Measurements from ENCODE around the gene IFI35. TPM values are rescaled to one million over a fixed set of nuclear protein-coding genes. Genes with fewer than 3 reads are reported as not detected.
A peak's percentile ranks its signal among the peaks of the same experiment; 100 is the strongest.

Gene IFI35
- total and polyA plus RNA-seq, 9 donors, result 13.0 to 39.7 (median 29.7) TPM

DNA sequence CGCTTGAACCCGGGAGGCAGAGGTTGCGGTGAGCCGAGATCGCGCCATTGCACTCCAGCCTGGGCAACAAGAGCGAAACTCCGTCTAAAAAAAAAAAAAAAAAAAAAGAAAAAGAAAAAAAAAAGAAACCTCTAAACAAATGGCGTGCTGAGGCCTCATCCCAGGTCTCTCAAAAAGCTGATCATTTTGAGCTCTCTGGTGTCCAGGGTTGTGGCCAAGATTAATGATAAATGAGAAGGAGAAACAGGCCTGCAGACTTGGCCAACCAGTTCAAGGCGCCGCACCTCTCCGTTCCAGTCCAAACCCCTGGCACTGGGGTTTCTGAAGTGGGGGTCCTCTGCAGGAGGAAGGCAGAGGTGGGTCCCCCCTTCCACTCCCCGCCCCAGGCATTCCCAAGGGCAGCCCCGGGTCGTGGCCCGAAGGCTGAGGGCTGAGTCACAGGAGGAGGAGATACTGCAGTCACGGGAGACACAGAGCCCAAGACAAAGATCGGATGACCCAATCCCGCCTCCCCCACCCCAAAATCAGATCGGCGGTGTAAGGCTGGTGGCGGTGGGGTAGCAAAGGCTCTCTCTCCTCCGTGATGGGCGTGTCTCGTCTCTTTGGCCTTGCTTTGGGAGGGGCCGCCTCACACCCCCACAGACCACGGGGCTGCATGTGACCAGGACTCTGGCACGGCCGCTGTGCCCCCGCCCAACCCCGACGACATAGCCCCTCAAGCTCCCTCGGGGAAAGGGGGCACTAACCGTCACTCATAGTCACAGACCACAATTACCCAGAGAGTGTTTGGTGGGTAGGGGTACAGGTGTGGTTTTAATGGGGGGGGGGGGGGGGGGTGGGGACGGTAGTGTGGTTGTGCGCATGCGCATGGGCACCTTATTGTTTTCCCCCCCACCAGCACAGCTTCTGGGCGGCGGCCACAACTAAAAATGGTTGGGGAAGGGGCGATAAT lies 14.5 kb downstream of the IFI35 start:
- Histone ChIP-seq H3K9me3 (no peaks in the 10 kb centered on the region), H3K27me3 (no peaks in the 10 kb centered on the region), H3K27ac (peak overlapping the region; percentile 90 to 92), H3K36me3 (no peaks in the 10 kb centered on the region), H3K4me1 (ENCODE audit: insufficient read depth) (peaks cover 14% of the 10 kb centered on the region), H3K4me3 (peak overlapping the region; percentile 81)
- intact Hi-C loops (cut with DNase I), result loop anchor here in 3 of 4 donors (5.0 to 10.0 kb wide), 6 partner anchors 106 to 294 kb away; partner anchors contain the start of genes NBR1 (in 2 of the 3), BRCA1 (in 1 of the 3) and TMEM106A (in 1 of the 3)
- 6 to 17% (median 13%) methylated on average over 37 to 40 of the region's 40 CpGs for WGBS, 3 donors
- peak; percentile 44 for TF ChIP-seq POLR2A (IDR thresholded peaks at IDR 0.05)
- peak; percentile 8 for TF ChIP-seq EP300 (IDR thresholded peaks at IDR 0.05)
- TF ChIP-seq, protein P1, sequence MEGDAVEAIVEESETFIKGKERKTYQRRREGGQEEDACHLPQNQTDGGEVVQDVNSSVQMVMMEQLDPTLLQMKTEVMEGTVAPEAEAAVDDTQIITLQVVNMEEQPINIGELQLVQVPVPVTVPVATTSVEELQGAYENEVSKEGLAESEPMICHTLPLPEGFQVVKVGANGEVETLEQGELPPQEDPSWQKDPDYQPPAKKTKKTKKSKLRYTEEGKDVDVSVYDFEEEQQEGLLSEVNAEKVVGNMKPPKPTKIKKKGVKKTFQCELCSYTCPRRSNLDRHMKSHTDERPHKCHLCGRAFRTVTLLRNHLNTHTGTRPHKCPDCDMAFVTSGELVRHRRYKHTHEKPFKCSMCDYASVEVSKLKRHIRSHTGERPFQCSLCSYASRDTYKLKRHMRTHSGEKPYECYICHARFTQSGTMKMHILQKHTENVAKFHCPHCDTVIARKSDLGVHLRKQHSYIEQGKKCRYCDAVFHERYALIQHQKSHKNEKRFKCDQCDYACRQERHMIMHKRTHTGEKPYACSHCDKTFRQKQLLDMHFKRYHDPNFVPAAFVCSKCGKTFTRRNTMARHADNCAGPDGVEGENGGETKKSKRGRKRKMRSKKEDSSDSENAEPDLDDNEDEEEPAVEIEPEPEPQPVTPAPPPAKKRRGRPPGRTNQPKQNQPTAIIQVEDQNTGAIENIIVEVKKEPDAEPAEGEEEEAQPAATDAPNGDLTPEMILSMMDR (IDR thresholded peaks at IDR 0.05), result no peak
- DNase-seq, result peak; percentile 81 to 85 (median 83)

DNA sequence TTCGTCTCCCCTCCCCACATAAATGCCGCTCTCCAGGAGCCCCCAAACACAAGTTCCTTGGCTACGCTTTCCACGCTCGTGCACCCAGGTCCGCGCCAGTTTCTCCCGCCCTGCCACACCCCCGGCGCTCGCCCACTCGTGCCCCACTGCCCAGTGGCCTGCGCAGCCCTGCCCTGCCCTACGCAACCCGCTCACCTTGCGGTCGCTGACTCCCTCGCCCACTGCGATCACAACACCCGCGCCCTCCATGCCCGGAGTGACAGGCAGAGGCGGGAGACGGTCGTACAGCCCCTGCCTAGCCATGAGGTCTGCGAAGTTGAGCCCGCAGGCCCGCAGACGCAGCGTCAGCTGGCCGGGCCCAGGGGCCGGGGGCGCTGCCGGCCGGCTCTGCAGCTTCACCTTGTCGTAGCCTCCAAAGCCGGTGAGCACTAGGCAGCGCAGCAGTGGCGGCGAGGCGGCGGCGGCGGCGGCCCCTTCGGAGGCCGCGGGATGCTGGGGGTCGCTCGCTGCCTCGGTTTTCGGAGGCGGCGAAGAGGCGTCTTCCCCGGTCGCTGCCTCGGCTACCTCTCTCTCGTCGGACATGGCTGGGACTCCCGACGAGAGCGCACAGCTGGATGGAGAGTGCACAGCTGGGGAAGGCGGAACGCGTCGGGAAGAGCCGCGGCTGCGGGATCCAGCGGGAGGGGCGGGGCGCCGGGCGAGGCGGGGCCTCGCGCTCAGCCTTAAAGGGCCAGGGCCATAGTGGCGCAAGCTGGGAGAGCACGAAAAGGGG lies 15.3 kb downstream of the IFI35 start, which contains the start of gene VAT1:
TSS of gene VAT1 (minus strand) at position 645 of the 772 bp plus-strand sequence. CDS start at position 582, 63 bp downstream.
- TF ChIP-seq EP300 (IDR thresholded peaks at IDR 0.05) (no peak), POLR2A (IDR thresholded peaks at IDR 0.05) (peak; percentile 65)
- TF ChIP-seq, protein P1 (IDR thresholded peaks at IDR 0.05), result no peak
- H3K4me1 ChIP-seq (ENCODE audit: insufficient read depth), result peaks cover 14% of the 10 kb centered on the region
- H3K27me3 ChIP-seq, result no peaks in the 10 kb centered on the region
- intact Hi-C loops (cut with DNase I), result loop anchor here in 3 of 4 donors (5.0 to 10.0 kb wide), 6 partner anchors 105 to 293 kb away; partner anchors contain the start of genes NBR1 (in 2 of the 3), BRCA1 (in 1 of the 3) and TMEM106A (in 1 of the 3)
- H3K9me3 ChIP-seq, result no peaks in the 10 kb centered on the region
- peak within 1 kb of the TSS; percentile 90 to 92 for H3K27ac ChIP-seq
- peak within 1 kb of the TSS; percentile 81 for H3K4me3 ChIP-seq
- WGBS, 3 donors, result 1% methylated on average over 69 to 80 of the region's 80 CpGs
- no peaks in the 10 kb centered on the region for H3K36me3 ChIP-seq
- DNase-seq, result peak; percentile 79 to 88 (median 83)

DNA sequence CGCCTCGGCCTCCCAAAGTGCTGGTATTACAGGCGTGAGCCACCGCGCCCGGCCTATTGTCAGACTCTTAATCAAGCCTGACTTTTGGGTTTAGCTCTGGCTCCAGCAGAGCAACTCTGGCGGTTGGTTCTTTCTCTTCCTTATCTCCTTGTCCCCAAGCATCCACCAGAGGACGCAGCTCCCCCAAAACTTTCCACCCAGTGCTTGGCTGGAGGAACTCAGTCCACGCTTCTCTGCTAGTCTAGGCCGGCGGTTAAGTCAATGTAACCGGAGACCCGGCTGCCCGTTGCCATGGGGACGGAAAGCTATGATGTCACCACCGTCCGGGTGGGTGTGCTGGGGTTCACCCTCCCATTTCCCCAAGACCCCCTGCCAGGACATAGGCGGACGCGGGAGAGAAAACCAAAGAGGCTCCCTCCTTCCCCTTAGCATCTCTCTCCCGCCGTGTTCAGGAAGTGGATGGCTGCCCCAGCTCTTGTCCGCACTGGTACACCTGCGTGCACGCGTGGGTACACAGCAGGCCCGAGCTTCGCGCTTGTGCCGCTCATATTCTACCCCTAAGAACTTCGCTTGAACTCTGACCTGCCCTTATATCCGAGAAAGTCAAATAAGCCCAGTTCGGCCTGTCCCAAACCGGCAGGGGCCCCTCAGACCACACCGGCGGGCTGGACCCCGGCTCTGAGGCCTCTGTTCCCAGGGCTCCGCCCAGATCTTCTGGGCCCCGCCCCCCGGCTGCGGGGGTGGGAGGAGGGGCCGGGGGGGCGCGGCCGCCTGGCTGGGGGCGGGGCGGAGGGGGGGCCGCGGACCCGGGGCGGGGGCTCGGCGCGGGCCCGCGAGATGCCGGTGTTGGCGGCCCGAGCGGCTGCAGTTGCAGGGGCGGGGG lies 18.1 kb downstream of the IFI35 start, which contains the start of gene RND2:
TSS of gene RND2 (plus strand) at position 825 of the 883 bp plus-strand sequence. CDS start 117 bp downstream, outside the sequence.
- peak within 1 kb of the TSS; percentile 34 to 78 for H3K27ac ChIP-seq
- H3K4me1 ChIP-seq (ENCODE audit: insufficient read depth), result peaks cover 8% of the 10 kb centered on the region
- intact Hi-C loops (cut with DNase I), result loop anchor here in 3 of 4 donors (5.0 to 10.0 kb wide), 6 partner anchors 103 to 290 kb away; partner anchors contain the start of genes BRCA1 (in 2 of the 3), NBR1 (in 2 of the 3) and TMEM106A (in 1 of the 3)
- H3K9me3 ChIP-seq, result no peaks in the 10 kb centered on the region
- no peaks in the 10 kb centered on the region for H3K36me3 ChIP-seq
- DNase-seq, result peak; percentile 89 to 95 (median 94)
- peak within 1 kb of the TSS; percentile 56 for H3K4me3 ChIP-seq
- 1% methylated on average over 32 to 61 of the region's 61 CpGs for WGBS, 3 donors
- TF ChIP-seq, protein P1 (IDR thresholded peaks at IDR 0.05), result peak; percentile 46 to 91 (median 86)
- TF ChIP-seq POLR2A (IDR thresholded peaks at IDR 0.05) (peak; percentile 79), EP300 (IDR thresholded peaks at IDR 0.05) (no peak)
- H3K27me3 ChIP-seq, result no peaks in the 10 kb centered on the region
